B cell (primary cell): ENCODE data around the gene ARL16. TPM values are rescaled to one million over a fixed set of nuclear protein-coding genes. Genes with fewer than 3 reads are reported as not detected.

ENCODE experiments used
- ATAC-seq: fragments of 200-7000 bp; cut with Tn5 transposase; one replicate; pipeline ENCODE4 v1.10.0; 2021; ENCODE audit warnings: low read depth, mild to moderate bottlenecking, moderate number of reproducible peaks, moderate library complexity
- CTCF ChIA-PET: fragments of 350-600 bp; sonication (Branson Sonifier 250); formaldehyde crosslinking; loops from one replicate; lab custom pipeline; 2021; ENCODE audit warnings: antibody characterized with exemption, inconsistent platforms; lab: Charles Lee
- POLR2A ChIA-PET: fragments of 350-600 bp; sonication (Branson Sonifier 250); formaldehyde crosslinking; loops from one replicate; lab custom pipeline; 2021; ENCODE audit warnings: antibody characterized with exemption; lab: Charles Lee
- DNase-seq: peaks from one replicate; pipeline ENCODE4 v3.0.0; 2013
- H2AFZ ChIP-seq: 2 replicates; pipeline ENCODE4 v1.6.1; 2012; ENCODE audit warnings: mild to moderate bottlenecking, low read depth, low read length; ENCODE audit not compliant: insufficient read depth, poor library complexity, severe bottlenecking
- H3K27ac ChIP-seq, 2 donors: 1 replicate in 1 of 2; 2 replicates in 1 of 2; pipeline ENCODE4 v1.5.1; 2012 to 2013; ENCODE audit warnings: low read length in 2 of 2, mild to moderate bottlenecking in 2 of 2, moderate library complexity in 1 of 2
- H3K27me3 ChIP-seq, 4 experiments: fragments of 200-600 bp in 1 of 4; sonication (generic) in 1 of 4; replicated peaks in 1 of 4; 1 replicate in 2 of 4; 2 replicates in 2 of 4; pipeline versions ENCODE4 v1.6.1 to v1.7.0; 2013 to 2016; ENCODE audit warnings: low read length in 3 of 4, mild to moderate bottlenecking in 2 of 4, mixed read lengths in 1 of 4, moderate library complexity in 1 of 4; ENCODE audit not compliant: insufficient read depth in 4 of 4, control insufficient read depth in 3 of 4; ENCODE audit errors: control extremely low read depth in 1 of 4
- H3K36me3 ChIP-seq, 2 experiments: replicated peaks in 1 of 2; 1 replicate in 1 of 2; 2 replicates in 1 of 2; pipeline versions ENCODE4 v1.6.1 to v1.7.1; 2013; ENCODE audit warnings: low read length in 1 of 2; ENCODE audit not compliant: insufficient read depth in 2 of 2, control insufficient read depth in 1 of 2; ENCODE audit errors: control extremely low read depth in 1 of 2, extremely low read depth in 1 of 2
- H3K4me1 ChIP-seq, 2 donors: fragments of 200-600 bp in 1 of 2; sonication (generic) in 1 of 2; 1 replicate in 1 of 2; 2 replicates in 1 of 2; pipeline versions ENCODE4 v1.5.1 to v1.6.1; 2013 to 2017; ENCODE audit warnings: low read length in 2 of 2; ENCODE audit not compliant: control insufficient read depth in 2 of 2, insufficient read depth in 2 of 2
- H3K4me2 ChIP-seq: replicated peaks from 2 replicates; pipeline ENCODE3; 2012; ENCODE audit warnings: mild to moderate bottlenecking, low read depth, low read length; ENCODE audit not compliant: poor library complexity, severe bottlenecking
- H3K4me3 ChIP-seq, 5 experiments: fragments of 200-600 bp in 1 of 5; sonication (generic) in 1 of 5; 1 replicate in 3 of 5; 2 replicates in 2 of 5; pipeline versions ENCODE4 v1.5.1 to v1.7.0; 2011 to 2016; ENCODE audit warnings: low read length in 4 of 5, mild to moderate bottlenecking in 4 of 5, low read depth in 2 of 5, control low read depth in 1 of 5, moderate library complexity in 1 of 5; ENCODE audit not compliant: insufficient read depth in 1 of 5; ENCODE audit errors: control extremely low read depth in 1 of 5, extremely low read depth in 1 of 5
- H3K79me2 ChIP-seq: fragments of 200-600 bp; sonication (generic); one replicate; pipeline ENCODE4 v1.6.0; 2016; ENCODE audit warnings: low read length; ENCODE audit not compliant: control insufficient read depth, insufficient read depth
- H3K9ac ChIP-seq: fragments of 200-600 bp; sonication (generic); 2 replicates; pipeline ENCODE4 v1.6.1; 2017; ENCODE audit warnings: mild to moderate bottlenecking, low read length, moderate library complexity
- H3K9me3 ChIP-seq, 3 donors: one replicate each; pipeline versions ENCODE4 v1.6.1 to v1.7.1; 2013; ENCODE audit warnings: low read length in 2 of 3; ENCODE audit not compliant: control insufficient read depth in 2 of 3, insufficient read depth in 1 of 3; ENCODE audit errors: control extremely low read depth in 1 of 3
- H4K20me1 ChIP-seq: 2 replicates; pipeline ENCODE4 v1.6.0; 2012; ENCODE audit warnings: mild to moderate bottlenecking, low read length; ENCODE audit not compliant: insufficient read depth, control insufficient read depth, poor library complexity, severe bottlenecking
- H3K27ac Mint-ChIP-seq: one replicate; pipeline ENCODE4 v1.8.0; 2021; ENCODE audit warnings: mixed read lengths
- H3K27me3 Mint-ChIP-seq: one replicate; pipeline ENCODE4 v1.8.0; 2021; ENCODE audit warnings: mixed read lengths
- H3K4me1 Mint-ChIP-seq: one replicate; pipeline ENCODE4 v1.8.0; 2021; ENCODE audit warnings: mixed read lengths
- H3K4me3 Mint-ChIP-seq: one replicate; pipeline ENCODE4 v1.8.0; 2021; ENCODE audit warnings: mixed read lengths
- H3K9me3 Mint-ChIP-seq: one replicate; pipeline ENCODE4 v1.8.0; 2022; ENCODE audit warnings: mixed read lengths; ENCODE audit not compliant: insufficient read depth
- EZH2 ChIP-seq: IDR thresholded peaks from 2 replicates; pipeline ENCODE4 v1.6.1; 2012; ENCODE audit warnings: borderline replicate concordance, low read depth, mild to moderate bottlenecking, moderate library complexity, low read length; ENCODE audit not compliant: insufficient read depth, poor library complexity, severe bottlenecking
- WGBS: methylation state at CpG from one replicate; pipeline ENCODE4 v1.1.5; 2013; ENCODE audit warnings: missing lambda C conversion rate; ENCODE audit not compliant: insufficient coverage; 5-methylcytosine and 5-hydroxymethylcytosine counted together
- intact Hi-C: fragments of 100-400 bp; cut with micrococcal nuclease; formaldehyde crosslinking; loops from one replicate; pipeline ENCODE4 v1.10.0; 2022
- polyA plus RNA-seq: library from polyadenylated mRNA; depleted of rRNA; stranded (reverse); fragments of >200 nt; gene quantifications from 2 replicates; pipeline ENCODE4 v1.2.3, GENCODE V29; 2012
- total RNA-seq, 2 donors: library from RNA; stranded (reverse); fragments of 120-200 nt in 1 of 2; gene quantifications; 1 replicate in 1 of 2; 2 replicates in 1 of 2; pipeline versions ENCODE4 v1.2.3 to v1.2.4, GENCODE V29; 2013 to 2022
- TF ChIP-seq, protein P1 (sequence below): fragments of 200-600 bp; IDR thresholded peaks from one replicate; pipeline ENCODE4 v1.8.0; 2022; ENCODE audit warnings: antibody characterized with exemption, mild to moderate bottlenecking

Gene ARL16
- total and polyA plus RNA-seq, 2 donors (not counting 1 experiment from before 2014, with no cell fraction given): 32.5 to 101 TPM

- ATAC-seq (no peak), DNase-seq (no peak)
- peaks cover 0 to 3% (median 0%) of the 10 kb centered on the region in 4 experiments for H3K27me3 ChIP-seq
- no peak overlapping the region for H3K27ac ChIP-seq
- Mint-ChIP-seq H3K9me3 (no peaks in the 10 kb centered on the region), H3K27me3 (no peaks in the 10 kb centered on the region), H3K4me1 (peaks cover 12% of the 10 kb centered on the region), H3K4me3 (peak overlapping the region; percentile 32), H3K27ac (no peak overlapping the region)
- no peaks in the 10 kb centered on the region for H3K9me3 ChIP-seq
- no peak overlapping the region for H3K4me3 ChIP-seq
- TF ChIP-seq, protein P1, sequence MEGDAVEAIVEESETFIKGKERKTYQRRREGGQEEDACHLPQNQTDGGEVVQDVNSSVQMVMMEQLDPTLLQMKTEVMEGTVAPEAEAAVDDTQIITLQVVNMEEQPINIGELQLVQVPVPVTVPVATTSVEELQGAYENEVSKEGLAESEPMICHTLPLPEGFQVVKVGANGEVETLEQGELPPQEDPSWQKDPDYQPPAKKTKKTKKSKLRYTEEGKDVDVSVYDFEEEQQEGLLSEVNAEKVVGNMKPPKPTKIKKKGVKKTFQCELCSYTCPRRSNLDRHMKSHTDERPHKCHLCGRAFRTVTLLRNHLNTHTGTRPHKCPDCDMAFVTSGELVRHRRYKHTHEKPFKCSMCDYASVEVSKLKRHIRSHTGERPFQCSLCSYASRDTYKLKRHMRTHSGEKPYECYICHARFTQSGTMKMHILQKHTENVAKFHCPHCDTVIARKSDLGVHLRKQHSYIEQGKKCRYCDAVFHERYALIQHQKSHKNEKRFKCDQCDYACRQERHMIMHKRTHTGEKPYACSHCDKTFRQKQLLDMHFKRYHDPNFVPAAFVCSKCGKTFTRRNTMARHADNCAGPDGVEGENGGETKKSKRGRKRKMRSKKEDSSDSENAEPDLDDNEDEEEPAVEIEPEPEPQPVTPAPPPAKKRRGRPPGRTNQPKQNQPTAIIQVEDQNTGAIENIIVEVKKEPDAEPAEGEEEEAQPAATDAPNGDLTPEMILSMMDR: no peak
- ChIA-PET CTCF (no interaction called here), POLR2A (interaction anchor here (1.2 kb wide), 1 partner anchor 11 kb away, joined by 3 read pairs; no protein-coding TSS in a partner anchor)
- H3K36me3 ChIP-seq: no peaks in the 10 kb centered on the region
- WGBS: 94% methylated on average over 33 of the region's 36 CpGs
- no peak overlapping the region for H3K9ac ChIP-seq
- H3K4me1 ChIP-seq: peaks cover 15 to 25% of the 10 kb centered on the region in 2 donors
- peak overlapping the region; percentile 95 for H3K4me2 ChIP-seq
- H4K20me1 ChIP-seq: no peaks in the 10 kb centered on the region
- no peaks in the 10 kb centered on the region for H3K79me2 ChIP-seq
- no peak overlapping the region for H2AFZ ChIP-seq
- intact Hi-C loops: loop anchor here (2.0 kb wide), 2 partner anchors 31 to 201 kb away; partner anchors contain the start of genes ACTG1 and ARL16
Measured at GRCh38 chr17:81713556-81714411, 30.2 kb upstream of the ARL16 start.

- Mint-ChIP-seq H3K4me3 (peak overlapping the region; percentile 89), H3K27ac (peak overlapping the region; percentile 78), H3K4me1 (peaks cover 12% of the 10 kb centered on the region), H3K9me3 (no peaks in the 10 kb centered on the region), H3K27me3 (no peaks in the 10 kb centered on the region)
- Histone ChIP-seq H3K9ac (peak overlapping the region; percentile 70), H3K27me3 (peaks cover 0 to 3% (median 0%) of the 10 kb centered on the region in 4 experiments), H3K4me3 (peak overlapping the region in 2 of 5 experiments; percentile 58 to 67), H3K4me2 (peak overlapping the region; percentile 95), H3K79me2 (no peaks in the 10 kb centered on the region), H3K9me3 (no peaks in the 10 kb centered on the region), H3K36me3 (no peaks in the 10 kb centered on the region), H3K27ac (no peak overlapping the region), H3K4me1 (peaks cover 15 to 25% of the 10 kb centered on the region in 2 donors), H2AFZ (peak overlapping the region; percentile 86), H4K20me1 (no peaks in the 10 kb centered on the region)
- WGBS: 77% methylated on average over 18 of the region's 18 CpGs
- CTCF ChIA-PET: no interaction called here
- ATAC-seq: no peak
- no peak for DNase-seq
- POLR2A ChIA-PET: interaction anchor here (0.7 to 1.2 kb wide), 2 partner anchors 11 to 209 kb away, joined by 3 to 4 read pairs; no protein-coding TSS in a partner anchor
- intact Hi-C loops: loop anchor here (2.0 kb wide), 2 partner anchors 30 to 200 kb away; partner anchors contain the start of genes ACTG1 and ARL16
- TF ChIP-seq EZH2: no peak
- TF ChIP-seq, protein P1: no peak
Measured at GRCh38 chr17:81713004-81713555, 29.5 kb upstream of the ARL16 start.
